Right cardiac atrium (tissue), 5 donors: Measurements from ENCODE around the gene LRRN2. TPM values are rescaled to one million over a fixed set of nuclear protein-coding genes. Genes with fewer than 3 reads are reported as not detected.
A peak's percentile ranks its signal among the peaks of the same experiment; 100 is the strongest.

Source experiments
- ATAC-seq, 2 donors: fragments of 200-7000 bp; cut with Tn5 transposase; one replicate each; pipeline versions ENCODE4 v1.8.0 to v1.9.1; 2020; ENCODE audit warnings: moderate library complexity in 2 of 2, mild to moderate bottlenecking in 1 of 2
- DNase-seq, 3 donors: peaks; one replicate each; pipeline ENCODE4 v3.0.0-alpha.2; 2020
- H3K27ac ChIP-seq: one replicate; pipeline ENCODE4 v1.5.1; 2013; ENCODE audit warnings: mild to moderate bottlenecking, low read length, control low read depth, moderate library complexity
- H3K27me3 ChIP-seq: one replicate; pipeline ENCODE4 v1.6.1; 2013; ENCODE audit not compliant: control insufficient read depth, insufficient read depth
- H3K4me1 ChIP-seq: one replicate; pipeline ENCODE4 v1.6.1; 2013; ENCODE audit warnings: low read length; ENCODE audit not compliant: control insufficient read depth, insufficient read depth
- H3K4me3 ChIP-seq: one replicate; pipeline ENCODE4 v1.5.1; 2013; ENCODE audit warnings: low read length, control low read depth
- H3K9me3 ChIP-seq: one replicate; pipeline ENCODE4 v1.6.1; 2013; ENCODE audit warnings: low read length; ENCODE audit not compliant: control insufficient read depth
- WGBS: extraction: QIAGEN DNeasy Blood & Tissue Kit; methylation state at CpG from one replicate; pipeline ENCODE4 v1.1.7; 2013; 5-methylcytosine and 5-hydroxymethylcytosine counted together
- intact Hi-C, 4 donors: fragments of 100-400 bp; cut with DNase I; formaldehyde crosslinking; loops; one replicate each; pipeline versions ENCODE4 v1.11.0 to v1.14.0; 2022 to 2023
- polyA plus RNA-seq: library from polyadenylated mRNA; stranded (reverse); fragments of 200-250 nt; gene quantifications from one replicate; pipeline ENCODE4 v1.2.3, GENCODE V29; 2013
- total RNA-seq, 4 donors: library from RNA; stranded (reverse); fragmentation: NEBNext Ultra II Directional; extraction: Animal tissue kit (Norgen Biotek cat#: 25700); gene quantifications; one replicate each; pipeline ENCODE4 v1.2.1, GENCODE V29; 2021
- donor health status: healthy with polysubstance abuse.
- donor health status: DM: no; HTN: yes; CAD: no.
- donor health status: DM: no; HTN: no; CAD: no.
- donor health status: DM: no; HTN: yes; CAD: no; lungs with severe emphysema.
- donor health status: DM: yes; HTN: yes; CAD: no.

The LRRN2 gene
- total and polyA plus RNA-seq, 5 donors = 4.8 to 31.6 (median 21.4) TPM

- Histone ChIP-seq H3K27me3 (no peaks in the 10 kb centered on the region), H3K4me1 (no peaks in the 10 kb centered on the region), H3K9me3 (no peaks in the 10 kb centered on the region), H3K4me3 (no peak overlapping the region), H3K27ac (no peak overlapping the region)
- ATAC-seq (no peak), DNase-seq (no peak)
- whole genome bisulfite sequencing = 84% methylated on average over 4 of the region's 4 CpGs
- intact Hi-C loops = no loop called here
These were observed 71.9 kb downstream of the LRRN2 start for GRCh38 chr1:204613636-204614035.

- DNase-seq (no peak), ATAC-seq (no peak)
- WGBS = 86% methylated on average over 3 of the region's 3 CpGs
- intact Hi-C loops = no loop called here
- H3K27ac ChIP-seq = no peak overlapping the region
- peaks cover 2% of the 10 kb centered on the region for H3K27me3 ChIP-seq
- no peak overlapping the region for H3K4me3 ChIP-seq
- H3K4me1 ChIP-seq = no peaks in the 10 kb centered on the region
- no peaks in the 10 kb centered on the region for H3K9me3 ChIP-seq
These were observed 73.2 kb downstream of the LRRN2 start for GRCh38 chr1:204612326-204612725.

DNA sequence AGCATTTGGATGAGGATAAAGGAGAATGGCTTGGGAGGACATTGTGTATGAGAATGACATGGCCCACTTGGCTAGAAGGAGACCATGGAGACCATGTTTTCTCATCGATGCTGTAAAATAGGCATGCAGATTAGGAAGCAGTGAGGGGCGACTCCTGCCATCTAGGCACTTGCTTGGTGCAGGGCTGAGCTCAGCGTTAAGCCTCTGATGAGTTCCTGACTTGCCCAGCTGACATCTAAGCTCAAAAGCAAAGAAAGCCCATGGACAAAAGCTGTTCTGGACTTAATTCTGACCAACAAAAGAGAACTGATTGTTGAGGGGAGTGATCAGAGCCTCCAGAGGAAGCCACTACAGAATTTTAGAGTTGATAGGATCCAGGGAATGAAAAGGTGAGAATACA is 74.5 kb downstream of the LRRN2 start:
- intact Hi-C loops = no loop called here
- 79% methylated on average over 3 of the region's 3 CpGs for WGBS
- ATAC-seq = no peak
- Histone ChIP-seq H3K27me3 (peaks cover 2% of the 10 kb centered on the region), H3K9me3 (no peaks in the 10 kb centered on the region), H3K4me3 (no peak overlapping the region), H3K27ac (no peak overlapping the region), H3K4me1 (no peaks in the 10 kb centered on the region)
- no peak for DNase-seq

- Histone ChIP-seq H3K9me3 (no peaks in the 10 kb centered on the region), H3K4me1 (no peaks in the 10 kb centered on the region), H3K27me3 (peaks cover 2% of the 10 kb centered on the region), H3K4me3 (no peak overlapping the region), H3K27ac (no peak overlapping the region)
- no peak for ATAC-seq
- 83% methylated on average over 6 of the region's 6 CpGs for WGBS
- intact Hi-C loops = no loop called here
- DNase-seq = no peak
These were observed 77.6 kb downstream of the LRRN2 start for GRCh38 chr1:204607910-204608309.

- ATAC-seq (no peak), DNase-seq (no peak)
- intact Hi-C loops = no loop called here
- Histone ChIP-seq H3K4me3 (no peak overlapping the region), H3K9me3 (no peaks in the 10 kb centered on the region), H3K27me3 (peaks cover 2% of the 10 kb centered on the region), H3K4me1 (no peaks in the 10 kb centered on the region), H3K27ac (no peak overlapping the region)
- WGBS = 68% methylated on average over 7 of the region's 7 CpGs
These were observed 79.7 kb downstream of the LRRN2 start for GRCh38 chr1:204605791-204606190.

GRCh38 chr1:204602871-204603542 is 82.5 kb downstream of the LRRN2 start:
- H3K4me1 ChIP-seq = no peaks in the 10 kb centered on the region
- no peak for DNase-seq
- no peak for ATAC-seq
- intact Hi-C loops = no loop called here
- WGBS = 82% methylated on average over 6 of the region's 6 CpGs
- H3K27ac ChIP-seq = no peak overlapping the region
- no peak overlapping the region for H3K4me3 ChIP-seq
- peaks cover 2% of the 10 kb centered on the region for H3K27me3 ChIP-seq
- H3K9me3 ChIP-seq = no peaks in the 10 kb centered on the region

DNA sequence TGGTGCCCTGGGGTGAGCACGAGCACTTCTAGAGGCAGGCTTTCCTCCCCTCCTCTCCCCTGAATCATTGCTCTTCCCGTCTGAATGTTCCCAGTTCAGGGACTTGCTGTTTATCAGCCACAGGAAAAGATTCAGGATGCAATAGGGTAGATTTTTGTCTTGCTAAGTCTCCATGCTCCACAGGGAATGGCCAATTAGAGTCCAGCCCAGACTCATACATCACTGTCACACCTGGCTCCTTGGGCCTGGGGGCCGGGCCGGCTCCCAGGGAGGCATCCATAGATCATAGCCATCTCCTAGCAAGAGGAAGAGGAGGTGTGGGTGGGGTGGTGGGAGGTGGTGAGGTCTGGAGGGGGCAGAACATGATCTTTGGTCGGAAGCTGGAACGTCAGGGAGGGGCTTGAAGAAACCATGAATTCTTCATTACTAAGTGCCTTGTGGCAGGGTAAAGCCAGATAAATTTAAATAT is 83.4 kb downstream of the LRRN2 start:
- 44% methylated on average over 6 of the region's 6 CpGs for WGBS
- Histone ChIP-seq H3K4me3 (no peak overlapping the region), H3K4me1 (no peaks in the 10 kb centered on the region), H3K27ac (no peak overlapping the region), H3K9me3 (no peaks in the 10 kb centered on the region), H3K27me3 (no peaks in the 10 kb centered on the region)
- DNase-seq (no peak), ATAC-seq (no peak)
- intact Hi-C loops = no loop called here

DNA sequence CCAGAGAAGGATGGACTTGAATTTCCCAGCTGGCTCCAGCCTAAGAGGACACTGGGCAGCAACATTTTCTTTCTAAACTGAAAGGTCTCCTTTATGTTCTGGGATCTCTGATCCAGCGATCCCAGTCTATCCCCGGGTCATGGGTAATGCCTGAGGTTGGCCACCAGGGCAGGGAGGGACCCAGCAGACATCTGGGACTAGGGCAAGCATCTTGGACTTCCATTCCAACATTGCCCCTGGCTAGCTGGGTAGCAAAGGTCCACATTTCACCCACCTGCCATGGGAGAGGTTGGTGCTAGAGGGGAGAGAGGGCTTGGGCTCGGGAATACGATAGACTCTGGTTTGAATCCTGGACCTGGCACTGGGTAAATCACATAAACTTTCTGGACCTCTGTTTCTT is 84.6 kb downstream of the LRRN2 start:
- no peak overlapping the region for H3K4me3 ChIP-seq
- no peak overlapping the region for H3K27ac ChIP-seq
- no peaks in the 10 kb centered on the region for H3K27me3 ChIP-seq
- 94% methylated on average over 4 of the region's 4 CpGs for WGBS
- no peaks in the 10 kb centered on the region for H3K9me3 ChIP-seq
- intact Hi-C loops = no loop called here
- ATAC-seq (no peak), DNase-seq (no peak)
- H3K4me1 ChIP-seq = no peaks in the 10 kb centered on the region

DNA sequence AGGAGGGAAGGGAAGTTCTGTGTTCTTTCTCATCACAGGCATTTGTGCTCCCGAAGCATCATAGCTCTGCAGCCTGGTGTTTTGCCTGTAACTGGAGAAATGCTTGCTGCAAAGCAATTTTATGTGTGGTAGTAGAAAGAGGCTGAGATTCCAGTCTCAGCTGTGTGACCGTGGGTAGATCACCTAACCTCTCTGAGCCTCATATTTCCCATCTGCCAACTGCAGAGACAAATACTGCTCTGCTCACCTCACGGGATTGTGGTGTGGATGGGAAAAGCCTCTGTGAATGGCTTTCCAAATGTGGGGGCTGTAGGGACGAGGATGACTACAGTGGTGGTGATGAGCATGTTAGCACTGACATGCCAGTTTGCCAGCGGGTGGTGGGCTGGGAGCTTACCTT is 85.3 kb downstream of the LRRN2 start:
- H3K27me3 ChIP-seq = no peaks in the 10 kb centered on the region
- H3K4me3 ChIP-seq = no peak overlapping the region
- H3K9me3 ChIP-seq = no peaks in the 10 kb centered on the region
- no peak overlapping the region for H3K27ac ChIP-seq
- DNase-seq = no peak
- 81% methylated on average over 5 of the region's 5 CpGs for WGBS
- intact Hi-C loops = no loop called here
- no peaks in the 10 kb centered on the region for H3K4me1 ChIP-seq
- ATAC-seq = no peak

DNA sequence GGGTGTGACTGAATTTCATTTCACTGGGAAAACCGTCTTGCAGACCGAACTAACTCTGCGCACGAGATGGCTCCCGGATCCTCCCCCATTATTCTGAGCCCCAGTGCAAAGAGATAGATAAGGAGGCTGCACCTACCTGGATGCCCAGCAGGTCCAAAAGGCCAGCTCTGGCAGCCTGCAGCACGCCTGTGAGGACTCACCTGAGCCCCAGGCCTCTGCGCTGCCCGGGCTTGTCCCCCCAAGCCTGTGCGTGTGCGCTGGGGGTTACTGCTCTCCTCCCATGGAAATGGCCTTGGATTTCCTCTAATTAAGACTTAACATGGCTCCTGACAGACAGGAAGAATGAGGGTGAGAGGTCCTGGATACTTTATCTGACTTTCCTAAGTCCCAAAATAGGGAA is 85.9 kb downstream of the LRRN2 start:
- Histone ChIP-seq H3K4me1 (no peaks in the 10 kb centered on the region), H3K4me3 (no peak overlapping the region), H3K9me3 (no peaks in the 10 kb centered on the region), H3K27ac (no peak overlapping the region), H3K27me3 (no peaks in the 10 kb centered on the region)
- WGBS = 74% methylated on average over 10 of the region's 10 CpGs
- ATAC-seq = no peak
- intact Hi-C loops = no loop called here
- DNase-seq = no peak

- Histone ChIP-seq H3K4me3 (no peak overlapping the region), H3K4me1 (no peaks in the 10 kb centered on the region), H3K27ac (no peak overlapping the region), H3K9me3 (no peaks in the 10 kb centered on the region), H3K27me3 (no peaks in the 10 kb centered on the region)
- DNase-seq (no peak), ATAC-seq (peak in 1 of 2 donors; percentile 14)
- intact Hi-C loops = no loop called here
- WGBS = 55% methylated on average over 8 of the region's 8 CpGs
These were observed 86.4 kb downstream of the LRRN2 start for GRCh38 chr1:204599098-204599497.
